GM13977 (cell line): ENCODE measurements around the gene CTBP2.

Experiments used
- DNase-seq: peaks from one replicate; pipeline ENCODE4 v3.0.0; 2012; ENCODE audit warnings: low spot score
- CTCF ChIP-seq: IDR thresholded peaks from 2 replicates; pipeline ENCODE4 v1.5.1; 2012; ENCODE audit warnings: mild to moderate bottlenecking, control low read depth; ENCODE audit not compliant: insufficient read depth; ENCODE audit errors: extremely low read depth, missing control alignments
- in situ Hi-C: fragments of 300-500 bp; cut with MboI; formaldehyde crosslinking; loops from one replicate; pipeline ENCODE4 v1.12.0; 2022; ENCODE audit warnings: low sequenced_read_pairs, low pct_unique_long_range_greater_than_20kb, mixed read lengths, inconsistent platforms; ENCODE audit not compliant: unreplicated experiment

Gene CTBP2

GRCh38 chr10:125020871-125021270 lies 139.5 kb downstream of the CTBP2 start:
- in situ Hi-C loops: no loop called here
- no peak for DNase-seq
- TF ChIP-seq CTCF: no peak

- DNase-seq: no peak
- no peak for TF ChIP-seq CTCF
- in situ Hi-C loops: no loop called here
These were observed 140.0 kb downstream of the CTBP2 start for GRCh38 chr10:125020386-125020785.

- in situ Hi-C loops: no loop called here
- DNase-seq: no peak
- no peak for TF ChIP-seq CTCF
These were observed 141.7 kb downstream of the CTBP2 start for GRCh38 chr10:125018576-125019143.

- no peak for TF ChIP-seq CTCF
- no peak for DNase-seq
- in situ Hi-C loops: no loop called here
These were observed 142.6 kb downstream of the CTBP2 start for GRCh38 chr10:125017547-125018298.

GRCh38 chr10:125016611-125017202 lies 143.7 kb downstream of the CTBP2 start:
- no peak for DNase-seq
- no peak for TF ChIP-seq CTCF
- in situ Hi-C loops: no loop called here

- in situ Hi-C loops: no loop called here
- no peak for DNase-seq
- TF ChIP-seq CTCF: no peak
These were observed 144.2 kb downstream of the CTBP2 start for GRCh38 chr10:125016123-125016522.
